Neuron (in vitro differentiated cells): ENCODE results near the gene GSC2.

Source experiments
- H2AFZ ChIP-seq: one replicate; pipeline ENCODE4 v1.6.1; 2013; ENCODE audit warnings: low read depth, mild to moderate bottlenecking, inconsistent platforms, low read length, moderate library complexity
- H3K27me3 ChIP-seq: one replicate; pipeline ENCODE4 v1.6.1; 2013; ENCODE audit warnings: low read length; ENCODE audit not compliant: insufficient read depth
- H3K36me3 ChIP-seq: one replicate; pipeline ENCODE4 v1.6.1; 2013; ENCODE audit warnings: low read length; ENCODE audit not compliant: insufficient read depth
- H3K4me1 ChIP-seq: one replicate; pipeline ENCODE4 v1.6.1; 2013; ENCODE audit warnings: low read length; ENCODE audit not compliant: insufficient read depth
- H3K4me3 ChIP-seq: 2 replicates; pipeline ENCODE4 v1.5.1; 2013; ENCODE audit warnings: mild to moderate bottlenecking, low read length, moderate library complexity
- H3K9me3 ChIP-seq: one replicate; pipeline ENCODE4 v1.6.1; 2013; ENCODE audit warnings: low read length

Gene GSC2

DNA sequence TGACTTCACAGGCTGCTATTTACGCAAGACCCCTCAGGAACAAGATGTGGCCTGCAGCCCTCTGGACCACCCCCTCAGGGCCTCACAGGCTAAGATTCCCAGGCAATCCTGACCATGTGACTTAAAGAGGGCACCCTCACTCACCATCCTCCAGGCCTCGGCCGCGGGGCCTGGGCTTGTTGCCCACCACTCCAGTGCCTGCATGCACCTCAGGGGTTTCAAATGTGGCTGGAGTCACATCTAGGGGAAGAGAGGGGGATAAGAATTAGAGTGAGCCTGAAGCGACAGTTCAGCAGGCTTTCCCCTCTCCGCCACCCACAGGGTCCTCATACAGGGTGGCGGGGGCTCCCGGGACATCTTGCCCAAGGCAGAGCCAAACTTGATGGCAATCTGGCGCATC is 7.7 kb downstream of the GSC2 start:
- Histone ChIP-seq H2AFZ (no peak overlapping the region), H3K4me1 (peaks cover 4% of the 10 kb centered on the region), H3K4me3 (no peak overlapping the region), H3K36me3 (peaks cover 52% of the 10 kb centered on the region), H3K27me3 (peaks cover 14% of the 10 kb centered on the region), H3K9me3 (no peaks in the 10 kb centered on the region)

GRCh38 chr22:19139974-19140373 is 10.1 kb downstream of the GSC2 start:
- H2AFZ ChIP-seq, result no peak overlapping the region
- H3K27me3 ChIP-seq, result no peaks in the 10 kb centered on the region
- no peak overlapping the region for H3K4me3 ChIP-seq
- H3K4me1 ChIP-seq, result peaks cover 4% of the 10 kb centered on the region
- H3K9me3 ChIP-seq, result no peaks in the 10 kb centered on the region
- H3K36me3 ChIP-seq, result peaks cover 71% of the 10 kb centered on the region

DNA sequence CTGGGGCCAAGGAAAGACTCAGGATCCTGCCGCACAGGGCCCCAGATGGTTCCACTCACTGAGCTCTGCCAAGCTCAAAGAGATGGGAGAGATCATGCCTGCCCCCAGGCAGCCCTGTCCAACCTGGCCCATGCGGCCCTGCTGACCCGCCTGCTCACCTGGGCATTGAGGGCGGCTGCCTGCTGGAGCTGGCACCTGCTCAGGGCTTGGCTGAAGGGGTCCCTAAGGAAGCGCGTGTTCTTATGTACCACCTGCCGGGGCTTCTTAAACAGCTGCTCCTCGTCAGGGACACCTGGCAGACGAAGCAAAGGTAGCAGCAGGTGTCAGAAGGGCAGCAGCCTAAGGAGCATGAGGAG is 11.1 kb downstream of the GSC2 start:
- H2AFZ ChIP-seq, result no peak overlapping the region
- H3K36me3 ChIP-seq, result peaks cover 80% of the 10 kb centered on the region
- no peaks in the 10 kb centered on the region for H3K27me3 ChIP-seq
- no peaks in the 10 kb centered on the region for H3K9me3 ChIP-seq
- H3K4me3 ChIP-seq, result no peak overlapping the region
- H3K4me1 ChIP-seq, result peaks cover 4% of the 10 kb centered on the region

- Histone ChIP-seq H3K4me1 (no peaks in the 10 kb centered on the region), H3K4me3 (no peak overlapping the region), H3K27me3 (no peaks in the 10 kb centered on the region), H3K36me3 (peaks cover 85% of the 10 kb centered on the region), H3K9me3 (no peaks in the 10 kb centered on the region), H2AFZ (no peak overlapping the region)
Measured at GRCh38 chr22:19138217-19139000, 11.7 kb downstream of the GSC2 start.

GRCh38 chr22:19137384-19138216 is 12.5 kb downstream of the GSC2 start:
- no peaks in the 10 kb centered on the region for H3K4me1 ChIP-seq
- no peaks in the 10 kb centered on the region for H3K27me3 ChIP-seq
- H3K9me3 ChIP-seq, result no peaks in the 10 kb centered on the region
- peaks cover 93% of the 10 kb centered on the region for H3K36me3 ChIP-seq
- H3K4me3 ChIP-seq, result no peak overlapping the region
- H2AFZ ChIP-seq, result no peak overlapping the region

DNA sequence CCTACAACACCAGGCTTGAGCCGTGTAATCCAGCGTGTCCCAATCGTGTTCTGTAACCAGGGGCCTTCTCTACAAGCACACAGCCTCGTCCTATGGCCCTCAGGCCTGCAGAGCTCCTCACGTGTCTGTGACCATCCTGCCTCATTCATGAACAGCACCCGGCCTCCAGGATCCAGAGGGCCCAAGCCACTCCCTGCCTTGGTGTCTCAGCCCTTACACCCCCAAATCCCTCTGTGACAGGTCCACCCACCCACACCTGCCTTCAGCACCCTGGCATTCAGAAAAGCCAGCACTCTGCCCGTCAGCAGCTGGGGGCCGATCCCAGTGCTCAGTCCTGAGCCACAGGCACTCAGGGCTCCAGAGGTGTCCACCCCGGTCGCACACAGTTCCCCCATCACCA is 13.2 kb downstream of the GSC2 start:
- Histone ChIP-seq H3K4me1 (no peaks in the 10 kb centered on the region), H3K27me3 (no peaks in the 10 kb centered on the region), H2AFZ (no peak overlapping the region), H3K36me3 (peaks cover 90% of the 10 kb centered on the region), H3K4me3 (no peak overlapping the region), H3K9me3 (no peaks in the 10 kb centered on the region)

DNA sequence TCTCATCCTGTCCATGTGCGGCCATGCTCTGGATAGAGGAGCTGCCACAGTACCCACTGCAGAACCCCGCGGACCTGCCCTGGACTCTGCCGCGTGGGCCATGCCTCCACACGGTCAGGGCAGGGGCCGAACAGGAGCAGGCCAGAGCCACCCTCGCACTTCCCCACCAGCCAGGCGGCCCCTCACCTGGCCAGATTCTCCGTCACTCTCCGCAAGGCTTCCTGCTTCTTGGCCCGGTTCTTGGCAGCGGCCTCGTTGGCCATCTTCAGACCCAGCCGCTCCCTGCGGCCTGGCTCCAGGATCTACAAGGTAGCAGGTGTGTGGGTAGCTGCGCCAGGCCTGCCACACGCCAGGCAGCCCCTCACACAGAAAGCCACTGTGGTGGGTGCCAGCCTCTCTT is 15.2 kb downstream of the GSC2 start:
- no peak overlapping the region for H2AFZ ChIP-seq
- H3K36me3 ChIP-seq, result peaks cover 77% of the 10 kb centered on the region
- H3K27me3 ChIP-seq, result no peaks in the 10 kb centered on the region
- H3K9me3 ChIP-seq, result no peaks in the 10 kb centered on the region
- no peaks in the 10 kb centered on the region for H3K4me1 ChIP-seq
- no peak overlapping the region for H3K4me3 ChIP-seq

DNA sequence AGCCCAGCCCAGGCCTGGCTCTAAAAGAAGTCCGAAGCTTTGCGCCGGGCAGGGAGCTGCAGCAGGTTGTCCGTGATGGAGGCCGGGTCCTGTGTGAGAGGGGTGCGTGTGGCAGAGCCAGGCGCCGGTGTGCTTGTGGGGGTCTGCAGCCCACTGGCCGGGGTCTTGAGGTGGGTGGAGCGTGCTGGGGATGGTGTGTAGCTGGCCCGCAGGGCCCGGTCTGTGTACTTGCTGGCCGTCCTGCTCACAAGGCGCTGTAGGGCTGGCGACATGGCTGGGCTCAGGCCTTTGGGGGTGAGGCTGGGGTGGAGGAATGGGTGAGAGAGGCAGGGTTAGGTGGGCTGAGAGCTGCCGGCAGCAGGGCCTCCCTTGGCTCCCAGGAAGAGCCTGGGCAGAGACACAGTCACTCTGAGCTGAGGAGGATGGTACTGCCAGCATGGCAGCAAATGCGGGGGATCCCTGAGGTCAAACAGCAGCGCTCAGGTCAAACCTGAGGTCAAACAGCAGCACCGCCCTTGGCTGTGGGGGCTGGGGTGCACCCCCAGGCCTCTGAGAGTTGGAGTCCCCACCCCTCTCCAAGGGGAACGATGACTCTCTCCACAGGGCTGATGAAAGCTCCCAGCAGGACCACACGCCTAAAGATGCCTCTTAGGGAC is 15.8 kb downstream of the GSC2 start:
- no peak overlapping the region for H3K4me3 ChIP-seq
- H3K4me1 ChIP-seq, result no peaks in the 10 kb centered on the region
- no peaks in the 10 kb centered on the region for H3K27me3 ChIP-seq
- no peaks in the 10 kb centered on the region for H3K9me3 ChIP-seq
- no peak overlapping the region for H2AFZ ChIP-seq
- H3K36me3 ChIP-seq, result peaks cover 71% of the 10 kb centered on the region

DNA sequence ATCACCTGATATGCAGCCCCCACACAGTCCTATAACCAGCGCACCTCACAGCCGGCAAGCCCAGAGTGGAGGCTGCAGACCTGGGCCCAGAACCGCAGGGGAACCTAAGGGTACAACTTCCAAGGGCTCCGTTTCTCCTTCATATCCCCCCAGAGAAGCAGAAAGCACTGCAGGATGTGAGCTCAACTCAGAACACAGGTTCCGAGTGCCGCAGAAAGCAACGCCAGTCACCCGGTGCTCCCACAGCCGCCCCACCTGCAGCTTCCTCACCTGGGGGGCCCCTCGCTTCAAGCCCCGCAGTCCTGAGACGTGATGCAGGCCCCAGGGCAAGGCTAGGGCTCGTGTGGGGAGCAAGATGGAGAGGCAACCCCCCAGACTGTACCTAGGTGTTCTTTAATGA is 16.5 kb downstream of the GSC2 start:
- H3K9me3 ChIP-seq, result no peaks in the 10 kb centered on the region
- H3K27me3 ChIP-seq, result no peaks in the 10 kb centered on the region
- peaks cover 63% of the 10 kb centered on the region for H3K36me3 ChIP-seq
- no peak overlapping the region for H3K4me3 ChIP-seq
- H2AFZ ChIP-seq, result no peak overlapping the region
- no peaks in the 10 kb centered on the region for H3K4me1 ChIP-seq

GRCh38 chr22:19132693-19133400 is 17.2 kb downstream of the GSC2 start:
- no peak overlapping the region for H2AFZ ChIP-seq
- H3K4me3 ChIP-seq, result no peak overlapping the region
- H3K9me3 ChIP-seq, result no peaks in the 10 kb centered on the region
- no peaks in the 10 kb centered on the region for H3K27me3 ChIP-seq
- H3K4me1 ChIP-seq, result no peaks in the 10 kb centered on the region
- peaks cover 56% of the 10 kb centered on the region for H3K36me3 ChIP-seq

DNA sequence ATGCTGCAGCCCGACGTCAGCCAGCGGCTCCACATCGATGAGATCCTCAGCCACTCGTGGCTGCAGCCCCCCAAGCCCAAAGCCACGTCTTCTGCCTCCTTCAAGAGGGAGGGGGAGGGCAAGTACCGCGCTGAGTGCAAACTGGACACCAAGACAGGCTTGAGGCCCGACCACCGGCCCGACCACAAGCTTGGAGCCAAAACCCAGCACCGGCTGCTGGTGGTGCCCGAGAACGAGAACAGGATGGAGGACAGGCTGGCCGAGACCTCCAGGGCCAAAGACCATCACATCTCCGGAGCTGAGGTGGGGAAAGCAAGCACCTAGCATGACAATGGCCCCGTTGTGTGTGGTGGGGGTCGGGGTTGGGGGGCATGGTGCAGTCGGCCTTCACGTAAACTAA is 17.9 kb downstream of the GSC2 start:
- H3K27me3 ChIP-seq, result no peaks in the 10 kb centered on the region
- no peaks in the 10 kb centered on the region for H3K4me1 ChIP-seq
- H3K36me3 ChIP-seq, result peaks cover 50% of the 10 kb centered on the region
- no peak overlapping the region for H3K4me3 ChIP-seq
- no peaks in the 10 kb centered on the region for H3K9me3 ChIP-seq
- no peak overlapping the region for H2AFZ ChIP-seq

DNA sequence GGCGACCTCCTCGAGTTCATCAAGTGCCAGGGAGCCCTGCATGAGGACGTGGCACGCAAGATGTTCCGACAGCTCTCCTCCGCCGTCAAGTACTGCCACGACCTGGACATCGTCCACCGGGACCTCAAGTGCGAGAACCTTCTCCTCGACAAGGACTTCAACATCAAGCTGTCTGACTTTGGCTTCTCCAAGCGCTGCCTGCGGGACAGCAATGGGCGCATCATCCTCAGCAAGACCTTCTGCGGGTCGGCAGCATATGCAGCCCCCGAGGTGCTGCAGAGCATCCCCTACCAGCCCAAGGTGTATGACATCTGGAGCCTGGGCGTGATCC is 18.4 kb downstream of the GSC2 start:
- Histone ChIP-seq H2AFZ (no peak overlapping the region), H3K4me1 (no peaks in the 10 kb centered on the region), H3K9me3 (no peaks in the 10 kb centered on the region), H3K4me3 (no peak overlapping the region), H3K36me3 (peaks cover 45% of the 10 kb centered on the region), H3K27me3 (no peaks in the 10 kb centered on the region)
